GM10266 (cell line): ENCODE measurements around the gene EME1.

Experiments
- DNase-seq: peaks from one replicate; pipeline ENCODE4 v3.0.0; 2012; ENCODE audit errors: extremely low spot score
- CTCF ChIP-seq: IDR thresholded peaks from 2 replicates; pipeline ENCODE4 v1.5.1; 2012; ENCODE audit warnings: mild to moderate bottlenecking, low read depth; ENCODE audit not compliant: control insufficient read depth, insufficient read depth; ENCODE audit errors: missing control alignments

Gene EME1

GRCh38 chr17:50365165-50365564 lies 7.9 kb upstream of the EME1 start:
- DNase-seq: no peak
- TF ChIP-seq CTCF: no peak

DNA sequence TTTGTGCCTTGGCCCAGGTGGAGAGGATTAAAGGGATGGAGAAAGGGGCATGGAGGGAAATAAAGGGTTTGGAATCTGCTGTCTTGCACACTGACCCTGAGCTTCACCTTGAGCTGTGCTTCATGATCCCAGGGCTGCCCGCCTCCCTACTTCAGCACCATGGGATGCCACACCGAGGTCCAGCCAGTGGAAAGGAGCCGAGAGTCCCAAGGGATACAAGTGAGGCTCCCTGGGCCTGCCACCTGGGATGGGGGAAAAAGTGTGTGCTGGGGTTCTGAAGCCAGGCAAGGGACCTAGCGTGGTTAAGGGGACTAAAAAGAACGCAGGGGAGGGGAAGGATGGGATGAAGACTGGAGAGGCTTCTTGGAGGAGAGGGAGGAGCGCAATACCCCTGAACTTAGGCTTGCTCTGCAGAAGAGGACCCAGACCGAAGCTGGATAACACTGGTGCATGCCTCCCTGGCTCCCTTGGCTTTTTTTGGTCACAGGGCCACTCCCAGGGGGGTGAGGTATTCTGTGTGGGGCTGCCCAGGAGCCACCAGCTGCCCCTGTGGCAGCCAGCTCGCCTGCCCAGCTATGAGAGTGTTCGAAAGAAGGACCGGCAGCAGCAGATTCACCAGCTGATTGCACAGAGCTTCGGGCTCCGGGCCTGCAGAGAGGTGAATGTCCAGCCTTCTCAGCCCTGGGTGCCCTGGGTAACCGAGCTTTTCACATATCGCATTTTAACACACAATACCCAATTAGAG lies 7.2 kb upstream of the EME1 start:
- no peak for TF ChIP-seq CTCF
- DNase-seq: no peak

GRCh38 chr17:50367401-50367800 lies 5.6 kb upstream of the EME1 start:
- DNase-seq: no peak
- TF ChIP-seq CTCF: no peak

DNA sequence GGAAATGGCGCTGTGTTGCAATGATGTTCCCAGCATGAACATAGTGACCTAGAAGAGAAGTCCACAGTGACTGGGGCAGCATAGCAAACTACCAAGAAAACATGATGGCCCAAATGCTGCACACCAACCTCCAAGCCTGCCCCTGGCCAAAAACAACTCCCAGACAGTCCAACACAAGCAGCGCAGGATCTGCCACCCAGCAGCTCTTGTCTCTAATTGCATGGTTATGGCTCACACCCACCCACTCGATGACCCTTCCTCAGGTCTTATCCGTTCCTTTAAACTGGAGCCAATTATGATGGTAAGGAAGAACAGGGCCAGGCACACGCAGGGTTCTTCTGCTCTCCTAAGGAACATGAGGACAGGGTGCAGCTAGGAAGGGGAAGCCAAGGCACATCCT lies 3.0 kb upstream of the EME1 start:
- TF ChIP-seq CTCF: no peak
- DNase-seq: no peak

GRCh38 chr17:50371526-50371925 lies 1.5 kb upstream of the EME1 start:
- no peak for TF ChIP-seq CTCF
- no peak for DNase-seq

GRCh38 chr17:50372222-50372757 lies 739 bp upstream of the EME1 start:
- no peak for TF ChIP-seq CTCF
- DNase-seq: no peak

GRCh38 chr17:50373705-50374104 lies 676 bp downstream of the EME1 start:
- TF ChIP-seq CTCF: no peak
- no peak for DNase-seq
